Measurements from ENCODE around the gene DCAF7. TPM values are rescaled to one million over a fixed set of nuclear protein-coding genes. Genes with fewer than 3 reads are reported as not detected.

Gene DCAF7, protein sequence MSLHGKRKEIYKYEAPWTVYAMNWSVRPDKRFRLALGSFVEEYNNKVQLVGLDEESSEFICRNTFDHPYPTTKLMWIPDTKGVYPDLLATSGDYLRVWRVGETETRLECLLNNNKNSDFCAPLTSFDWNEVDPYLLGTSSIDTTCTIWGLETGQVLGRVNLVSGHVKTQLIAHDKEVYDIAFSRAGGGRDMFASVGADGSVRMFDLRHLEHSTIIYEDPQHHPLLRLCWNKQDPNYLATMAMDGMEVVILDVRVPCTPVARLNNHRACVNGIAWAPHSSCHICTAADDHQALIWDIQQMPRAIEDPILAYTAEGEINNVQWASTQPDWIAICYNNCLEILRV
- 100 to 1,000 TPM; 109 to 116 TPM for total RNA-seq

DNA sequence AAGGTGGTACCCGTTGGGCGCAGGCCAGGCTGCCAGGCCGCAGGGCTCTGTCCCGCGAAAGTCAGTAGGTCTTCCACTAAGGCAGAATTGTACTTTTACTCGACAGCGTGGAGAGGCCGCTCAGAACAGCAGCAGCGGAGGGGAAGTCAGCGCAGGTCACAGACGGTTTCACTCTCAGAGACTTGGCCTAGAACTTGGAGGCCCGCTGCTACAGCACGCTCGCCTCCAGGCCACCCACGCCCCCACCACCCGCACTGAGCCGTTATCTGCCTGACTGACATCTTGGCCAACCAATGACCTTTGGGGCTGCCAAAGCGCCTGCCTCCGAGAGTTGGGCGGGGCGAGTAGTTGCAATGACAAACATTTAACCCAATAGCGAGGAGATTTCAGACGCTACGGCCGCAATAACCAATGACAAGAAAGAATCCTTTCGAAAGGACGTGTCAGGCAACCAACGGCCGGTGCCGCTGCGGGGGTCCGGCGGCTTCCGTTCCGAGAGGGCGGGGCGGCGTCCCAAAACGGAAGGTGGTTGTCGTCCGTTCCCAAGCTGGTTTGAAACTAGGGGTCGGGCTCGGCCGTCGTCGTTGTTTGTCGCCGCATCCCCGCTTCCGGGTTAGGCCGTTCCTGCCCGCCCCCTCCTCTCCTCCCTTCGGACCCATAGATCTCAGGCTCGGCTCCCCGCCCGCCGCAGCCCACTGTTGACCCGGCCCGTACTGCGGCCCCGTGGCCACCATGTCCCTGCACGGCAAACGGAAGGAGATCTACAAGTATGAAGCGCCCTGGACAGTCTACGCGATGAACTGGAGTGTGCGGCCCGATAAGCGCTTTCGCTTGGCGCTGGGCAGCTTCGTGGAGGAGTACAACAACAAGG is at the start of gene DCAF7:
DCAF7 (plus strand) TSS at position 532 of the 871 bp plus-strand sequence; CDS start at position 733, 201 bp downstream.

DNA sequence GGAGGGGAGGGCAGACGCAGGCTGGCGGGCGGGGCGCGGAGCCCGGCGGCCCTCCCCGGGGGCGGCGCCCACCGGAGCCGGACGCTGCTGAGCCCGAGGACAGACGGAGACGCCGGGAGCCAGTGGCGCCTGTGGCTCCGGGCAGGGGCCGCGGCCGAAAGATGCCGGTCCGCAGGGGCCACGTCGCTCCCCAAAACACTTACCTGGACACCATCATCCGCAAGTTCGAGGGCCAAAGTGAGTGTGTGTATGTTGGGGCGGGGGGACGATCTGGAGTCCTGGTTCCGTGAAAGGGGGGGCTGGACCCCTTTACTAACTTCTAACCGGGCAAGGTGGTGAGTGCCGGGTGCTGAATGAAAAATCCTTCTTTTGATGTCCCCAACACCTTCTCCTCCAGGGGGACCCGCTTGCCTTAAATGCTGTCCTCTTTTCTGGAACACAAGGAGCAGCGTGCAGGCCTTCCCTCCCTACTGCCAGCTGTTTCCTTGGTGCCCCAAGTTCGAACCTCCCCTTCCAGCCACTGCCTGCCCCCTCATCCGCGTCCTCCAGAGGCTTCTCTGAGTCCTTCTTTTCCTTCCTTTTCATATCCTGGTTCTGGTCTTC is 26.9 kb upstream of the DCAF7 start, which contains the start of gene KCNH6:
KCNH6 (plus strand) TSS at position 106 of the 603 bp plus-strand sequence; CDS start at position 162, 56 bp downstream.

DNA sequence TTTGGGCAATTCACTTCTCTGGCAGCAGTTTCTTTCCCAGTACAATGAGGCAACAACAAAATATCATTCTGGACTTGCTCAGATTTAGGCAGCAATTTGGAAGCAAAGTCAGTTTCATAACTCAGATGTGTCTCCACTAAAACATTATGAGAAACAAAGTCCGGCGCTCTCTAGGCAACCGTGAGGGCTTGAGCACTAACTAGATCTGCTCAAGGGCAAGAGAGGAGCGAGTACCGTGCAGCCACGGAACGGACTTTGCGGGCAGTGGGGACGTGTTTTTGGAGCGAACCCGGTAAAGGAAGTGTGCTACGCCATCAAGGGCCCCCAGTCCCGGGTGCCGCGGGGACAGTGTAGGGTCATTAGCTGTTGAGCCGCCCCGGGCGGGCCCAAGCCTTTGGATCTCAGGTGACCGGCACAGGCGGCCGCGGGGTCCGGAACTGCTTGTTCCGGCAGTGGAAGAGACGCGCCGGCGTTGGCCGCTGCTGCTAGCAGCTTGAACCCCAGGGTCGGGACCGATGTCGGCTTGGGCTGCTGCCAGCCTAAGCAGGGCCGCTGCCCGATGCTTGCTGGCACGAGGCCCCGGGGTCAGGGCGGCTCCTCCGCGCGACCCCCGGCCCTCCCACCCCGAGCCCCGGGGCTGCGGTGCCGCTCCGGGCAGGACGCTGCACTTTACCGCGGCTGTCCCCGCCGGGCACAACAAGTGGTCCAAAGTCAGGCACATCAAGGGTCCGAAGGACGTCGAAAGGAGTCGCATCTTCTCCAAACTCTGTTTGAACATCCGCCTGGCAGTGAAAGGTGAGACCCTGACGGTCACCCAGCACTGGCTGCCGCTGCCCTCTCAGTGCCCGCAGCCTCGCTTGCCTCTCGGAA is 50.5 kb downstream of the DCAF7 start, which contains the start of gene TACO1:
TACO1 (plus strand) TSS at position 327 of the 870 bp plus-strand sequence; CDS start at position 516, 189 bp downstream.

DNA sequence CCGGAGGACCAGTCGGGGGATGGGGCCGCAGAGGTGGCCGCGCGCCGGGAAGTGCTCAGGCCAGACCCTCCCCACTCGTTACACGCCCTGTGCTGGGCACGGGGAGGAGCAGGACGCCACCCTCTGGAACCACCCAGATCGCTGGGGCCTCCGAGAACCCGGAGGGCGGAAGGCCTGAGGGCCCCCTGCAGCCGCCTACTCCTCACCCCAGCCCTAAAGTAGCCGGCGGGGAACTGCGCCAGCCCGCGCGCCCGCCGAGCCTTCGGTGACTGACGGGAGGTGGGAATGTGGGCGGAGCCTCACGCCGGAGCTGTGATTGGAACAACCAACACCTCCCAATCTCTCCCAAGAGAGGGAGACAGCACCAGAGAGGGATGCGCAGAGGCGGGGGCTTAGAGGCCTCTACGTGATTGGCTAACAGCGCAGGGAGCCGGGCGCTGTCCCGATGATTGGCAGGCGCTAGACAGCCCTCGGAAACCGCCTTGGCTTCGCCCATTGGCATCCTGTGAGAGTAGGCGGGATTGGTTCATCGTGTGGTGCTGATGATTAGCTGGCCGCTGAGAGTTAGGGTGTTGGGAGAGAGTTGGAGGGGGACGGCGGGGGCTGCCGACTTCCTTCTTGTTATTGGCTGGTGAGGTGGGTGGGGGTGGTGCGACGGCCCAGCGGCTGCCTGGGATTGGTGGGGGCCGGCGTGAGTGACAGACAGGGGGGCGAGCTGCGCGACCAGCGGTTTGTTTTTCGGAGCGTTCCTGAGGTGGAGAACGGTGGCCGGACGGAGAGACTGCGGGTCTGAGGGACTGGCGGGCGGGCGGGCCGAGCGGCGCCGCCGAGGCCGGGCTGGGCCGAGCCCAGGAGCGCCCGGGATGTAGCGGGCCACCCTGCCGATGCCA is 71.7 kb downstream of the DCAF7 start, which contains the start of gene MAP3K3:
MAP3K3 (plus strand) TSS at position 734 of the 890 bp plus-strand sequence. CDS start 343 bp downstream, outside the sequence.

Other genes with a start within 250 kb of the DCAF7 start
- gene CYB561, start 104.2 kb upstream of the DCAF7 start, total RNA-seq: 1 to 10 TPM; 4.8 to 5.2 TPM
- gene ACE, start 73.4 kb upstream of the DCAF7 start, total RNA-seq: 1 to 10 TPM; 3.1 to 3.6 TPM
- not detected for gene KCNH6, start 27.1 kb upstream of the DCAF7 start, total RNA-seq
- 10 to 100 TPM; 20.3 to 22.4 TPM for gene TACO1, start 50.4 kb downstream of the DCAF7 start, total RNA-seq
- gene MAP3K3, start 71.9 kb downstream of the DCAF7 start, total RNA-seq: 10 to 100 TPM; 43.0 to 44.6 TPM
- 100 to 1,000 TPM; 522 to 536 TPM for gene LIMD2, start 149.6 kb downstream of the DCAF7 start, total RNA-seq
- gene STRADA, start 191.3 kb downstream of the DCAF7 start, total RNA-seq: 10 to 100 TPM; 40.0 to 42.5 TPM
- gene CCDC47, start 223.1 kb downstream of the DCAF7 start, total RNA-seq: 10 to 100 TPM; 46.0 to 47.9 TPM
- gene DDX42, start 223.7 kb downstream of the DCAF7 start, total RNA-seq: 100 to 1,000 TPM; 122 to 123 TPM